H1 (cell line): Measurements from ENCODE around the gene RPN2. TPM values are rescaled to one million over a fixed set of nuclear protein-coding genes. Genes with fewer than 3 reads are reported as not detected.

Experiments used
- CTCF ChIA-PET: fragments of 300-600 bp; sonication (Branson Sonifier 250); formaldehyde crosslinking; loops from one replicate; lab custom pipeline; 2021; ENCODE audit not compliant: partially characterized antibody; lab: Charles Lee
- POLR2A ChIA-PET: fragments of 300-600 bp; sonication (Branson Sonifier 250); formaldehyde crosslinking; loops from one replicate; lab custom pipeline; 2021; ENCODE audit warnings: inconsistent platforms; ENCODE audit not compliant: partially characterized antibody; lab: Charles Lee
- DNase-seq, 2 experiments: peaks; one replicate each; pipeline versions ENCODE4 v3.0.0 to v3.0.0-alpha.2; 2010 to 2022; ENCODE audit warnings: low spot score in 2 of 2, low read depth in 1 of 2, mixed read lengths in 1 of 2
- FAIRE-seq: peaks from 2 replicates; lab custom pipeline; 2011; peaks lifted over from hg19 to GRCh38; lab: Jason Lieb, UNC
- H2AFZ ChIP-seq: 2 replicates; pipeline ENCODE4 v1.8.1; 2012; ENCODE audit warnings: low read length, inconsistent platforms
- H2AK5ac ChIP-seq: 2 replicates; pipeline ENCODE4 v1.6.1; 2013; ENCODE audit warnings: low read depth, low read length
- H2BK120ac ChIP-seq: replicated peaks from 2 replicates; pipeline ENCODE3; 2013; ENCODE audit warnings: low read depth, low read length, inconsistent platforms
- H2BK12ac ChIP-seq: 2 replicates; pipeline ENCODE4 v1.6.1; 2013; ENCODE audit warnings: low read depth, low read length
- H2BK15ac ChIP-seq: 2 replicates; pipeline ENCODE4 v1.6.1; 2013; ENCODE audit warnings: low read length
- H2BK20ac ChIP-seq: 2 replicates; pipeline ENCODE4 v1.6.1; 2013; ENCODE audit warnings: low read length
- H2BK5ac ChIP-seq: 2 replicates; pipeline ENCODE4 v1.6.1; 2013; ENCODE audit warnings: low read depth, low read length
- H3K14ac ChIP-seq: 2 replicates; pipeline ENCODE4 v1.6.1; 2013; ENCODE audit warnings: inconsistent platforms; ENCODE audit not compliant: insufficient read length
- H3K18ac ChIP-seq: 2 replicates; pipeline ENCODE4 v1.6.1; 2013; ENCODE audit warnings: low read length; ENCODE audit errors: extremely low read depth
- H3K23ac ChIP-seq: 2 replicates; pipeline ENCODE4 v1.6.1; 2013; ENCODE audit warnings: inconsistent platforms; ENCODE audit not compliant: insufficient read length
- H3K23me2 ChIP-seq: 2 replicates; pipeline ENCODE4 v1.6.1; 2013; ENCODE audit warnings: low read depth, low read length
- H3K27ac ChIP-seq: 2 replicates; pipeline ENCODE4 v1.6.1; 2011; ENCODE audit warnings: low read depth, low read length, inconsistent platforms
- H3K27me3 ChIP-seq, 4 experiments: replicated peaks in 1 of 4; 1 replicate in 1 of 4; 2 replicates in 3 of 4; pipeline versions ENCODE4 v1.6.1 to v1.8.1; 2011 to 2013; ENCODE audit warnings: low read length in 3 of 4, mild to moderate bottlenecking in 3 of 4, inconsistent platforms in 2 of 4, mixed read lengths in 2 of 4, moderate library complexity in 1 of 4; ENCODE audit not compliant: control insufficient read depth in 3 of 4, insufficient read depth in 3 of 4; ENCODE audit errors: extremely low read depth in 1 of 4
- H3K36me3 ChIP-seq, 4 experiments: 2 replicates each; pipeline versions ENCODE4 v1.6.1 to v1.8.1; 2011 to 2013; ENCODE audit warnings: mild to moderate bottlenecking in 4 of 4, low read length in 3 of 4, moderate library complexity in 2 of 4, control low read depth in 1 of 4, inconsistent platforms in 1 of 4; ENCODE audit not compliant: insufficient read depth in 4 of 4, control insufficient read depth in 2 of 4
- H3K4ac ChIP-seq: replicated peaks from 2 replicates; pipeline ENCODE3; 2013; ENCODE audit warnings: low read length, low read depth, mixed read lengths, inconsistent platforms; ENCODE audit not compliant: insufficient read length
- H3K4me1 ChIP-seq, 4 experiments: replicated peaks in 1 of 4; 1 replicate in 1 of 4; 2 replicates in 3 of 4; pipeline versions ENCODE4 v1.6.1 to v1.8.1; 2011 to 2013; ENCODE audit warnings: low read length in 3 of 4, inconsistent platforms in 2 of 4, mixed read lengths in 1 of 4; ENCODE audit not compliant: insufficient read depth in 4 of 4, control insufficient read depth in 3 of 4
- H3K4me2 ChIP-seq, 2 experiments: 2 replicates each; pipeline versions ENCODE4 v1.6.1 to v1.8.1; 2011 to 2013; ENCODE audit warnings: low read depth in 2 of 2, low read length in 2 of 2, control low read depth in 1 of 2, inconsistent platforms in 1 of 2, mild to moderate bottlenecking in 1 of 2; ENCODE audit not compliant: insufficient read depth in 1 of 2
- H3K4me3 ChIP-seq, 4 experiments: fragments of 200-600, 300-600 bp in 1 of 4; sonication (generic), shearing (Covaris generic), sonication (Bioruptor Twin) in 1 of 4; 2 replicates each; pipeline versions ENCODE4 v1.5.1 to v1.8.1; 2011 to 2016; ENCODE audit warnings: low read length in 4 of 4, low read depth in 3 of 4, control low read depth in 2 of 4, inconsistent platforms in 2 of 4, mild to moderate bottlenecking in 2 of 4, mixed read lengths in 1 of 4, moderate library complexity in 1 of 4; ENCODE audit not compliant: insufficient read depth in 2 of 4; ENCODE audit errors: extremely low read depth in 1 of 4
- H3K56ac ChIP-seq: replicated peaks from 2 replicates; pipeline ENCODE3; 2013; ENCODE audit warnings: low read depth, mild to moderate bottlenecking, mixed read lengths, low read length, inconsistent platforms; ENCODE audit not compliant: insufficient read length
- H3K79me1 ChIP-seq: 2 replicates; pipeline ENCODE4 v1.6.1; 2013; ENCODE audit warnings: low read depth, low read length, control low read depth
- H3K79me2 ChIP-seq, 2 experiments: 2 replicates each; pipeline versions ENCODE4 v1.6.1 to v1.8.1; 2012 to 2013; ENCODE audit warnings: low read length in 2 of 2, mild to moderate bottlenecking in 2 of 2, inconsistent platforms in 1 of 2; ENCODE audit not compliant: insufficient read depth in 2 of 2, control insufficient read depth in 1 of 2
- H3K9ac ChIP-seq, 4 experiments: replicated peaks in 1 of 4; 1 replicate in 1 of 4; 2 replicates in 3 of 4; pipeline versions ENCODE4 v1.6.1 to v1.8.1; 2011 to 2013; ENCODE audit warnings: low read depth in 3 of 4, low read length in 3 of 4, control low read depth in 2 of 4, mild to moderate bottlenecking in 2 of 4, moderate library complexity in 2 of 4, inconsistent platforms in 1 of 4; ENCODE audit errors: extremely low read depth in 1 of 4
- H3K9me3 ChIP-seq, 2 experiments: 2 replicates each; pipeline versions ENCODE4 v1.6.1 to v1.8.1; 2012 to 2013; ENCODE audit warnings: mild to moderate bottlenecking in 2 of 2, moderate library complexity in 2 of 2, control low read depth in 1 of 2, inconsistent platforms in 1 of 2, low read depth in 1 of 2, low read length in 1 of 2, mixed read lengths in 1 of 2; ENCODE audit not compliant: insufficient read depth in 2 of 2
- H4K20me1 ChIP-seq, 2 experiments: replicated peaks in 1 of 2; 2 replicates each; pipeline versions ENCODE3 to v1.8.1; 2011 to 2013; ENCODE audit warnings: inconsistent platforms in 2 of 2, low read length in 2 of 2, mild to moderate bottlenecking in 1 of 2; ENCODE audit not compliant: insufficient read depth in 2 of 2, control insufficient read depth in 1 of 2
- H4K5ac ChIP-seq: 2 replicates; pipeline ENCODE4 v1.6.1; 2013; ENCODE audit warnings: low read length, low read depth, mixed read lengths, inconsistent platforms; ENCODE audit not compliant: insufficient read length
- H4K8ac ChIP-seq: 2 replicates; pipeline ENCODE4 v1.8.0; 2013; ENCODE audit warnings: mild to moderate bottlenecking, moderate library complexity, low read length, inconsistent platforms; ENCODE audit not compliant: insufficient read depth; ENCODE audit errors: extremely low read depth
- H4K91ac ChIP-seq: replicated peaks from 2 replicates; pipeline ENCODE3; 2013; ENCODE audit warnings: low read length, mixed read lengths, inconsistent platforms; ENCODE audit not compliant: insufficient read length
- BACH1 ChIP-seq: IDR thresholded peaks from 2 replicates; pipeline ENCODE4 v1.6.1; 2012; ENCODE audit warnings: low read length, improper control_type of control experiment
- EP300 ChIP-seq, 2 experiments: IDR thresholded peaks; 1 replicate in 1 of 2; 2 replicates in 1 of 2; pipeline ENCODE4 v1.6.1; 2011 to 2012; ENCODE audit warnings: low read depth in 2 of 2, low read length in 2 of 2, mild to moderate bottlenecking in 2 of 2, borderline replicate concordance in 1 of 2, inconsistent platforms in 1 of 2, moderate library complexity in 1 of 2
- GTF2F1 ChIP-seq: IDR thresholded peaks from 2 replicates; pipeline ENCODE4 v1.6.1; 2012; ENCODE audit warnings: low read depth, low read length, improper control_type of control experiment, borderline replicate concordance
- KDM1A ChIP-seq: fragments of 200-600, 300-600 bp; sonication (generic); IDR thresholded peaks from 2 replicates; pipeline ENCODE4 v1.7.1; 2016; ENCODE audit warnings: mild to moderate bottlenecking, low read length, borderline replicate concordance
- KDM5A ChIP-seq: fragments of 200-600 bp; IDR thresholded peaks from 2 replicates; pipeline ENCODE4 v1.7.1; 2012; ENCODE audit warnings: mild to moderate bottlenecking, low read length, inconsistent platforms, mixed read lengths
- PHF8 ChIP-seq: fragments of 200-600 bp; sonication (generic); conservative IDR thresholded peaks from 2 replicates; pipeline ENCODE4 v1.7.1; 2012; ENCODE audit warnings: low read depth, mild to moderate bottlenecking, inconsistent platforms, low read length, moderate library complexity
- POLR2A ChIP-seq, 2 experiments: IDR thresholded peaks; 1 replicate in 1 of 2; 2 replicates in 1 of 2; pipeline ENCODE4 v1.6.1; 2011; ENCODE audit warnings: low read depth in 2 of 2, low read length in 2 of 2, mild to moderate bottlenecking in 2 of 2; ENCODE audit errors: control extremely low read depth in 1 of 2
- POU5F1 ChIP-seq: IDR thresholded peaks from 2 replicates; pipeline ENCODE4 v1.6.1; 2011; ENCODE audit warnings: low read depth, mild to moderate bottlenecking, low read length, moderate library complexity
- RBBP5 ChIP-seq: IDR thresholded peaks from 2 replicates; pipeline ENCODE4 v1.7.1; 2012; ENCODE audit warnings: low read depth, mild to moderate bottlenecking, inconsistent platforms, low read length, moderate library complexity, borderline replicate concordance
- RNF2 ChIP-seq: fragments of 200-900, 300-1000 bp; sonication (generic); IDR thresholded peaks from 2 replicates; pipeline ENCODE4 v1.7.1; 2016; ENCODE audit warnings: borderline replicate concordance, low read depth, mild to moderate bottlenecking, antibody characterized with exemption, low read length; ENCODE audit not compliant: poor library complexity, severe bottlenecking; ENCODE audit errors: missing control alignments
- SIX5 ChIP-seq: IDR thresholded peaks from 2 replicates; pipeline ENCODE4 v1.6.1; 2011; ENCODE audit warnings: mild to moderate bottlenecking, low read depth, low read length
- SRF ChIP-seq: IDR thresholded peaks from 2 replicates; pipeline ENCODE4 v1.6.1; 2011; ENCODE audit warnings: mild to moderate bottlenecking, low read depth, low read length, moderate library complexity
- TBP ChIP-seq: IDR thresholded peaks from 2 replicates; pipeline ENCODE4 v1.6.1; 2011; ENCODE audit warnings: low read depth, low read length, improper control_type of control experiment
- ZNF274 ChIP-seq: IDR thresholded peaks from 2 replicates; pipeline ENCODE4 v1.7.0; 2012; ENCODE audit warnings: low read length, borderline replicate concordance; ENCODE audit errors: extremely low read depth
- WGBS, 2 experiments: shearing (Covaris generic) in 1 of 2; methylation state at CpG; one replicate each; pipeline versions ENCODE4 v1.1.6 to v1.1.7; 2013 to 2015; ENCODE audit warnings: low lambda C conversion rate in 2 of 2, mixed read lengths in 2 of 2, inconsistent platforms in 1 of 2, low coverage in 1 of 2, missing lambda C conversion rate in 1 of 2; ENCODE audit not compliant: insufficient replicate concordance in 2 of 2, insufficient coverage in 1 of 2, insufficient read length in 1 of 2; ENCODE audit errors: extremely low coverage in 1 of 2, missing lambda C conversion rate in 1 of 2; 5-methylcytosine and 5-hydroxymethylcytosine counted together
- polyA plus RNA-seq, 7 experiments: library from polyadenylated mRNA; depleted of rRNA in 3 of 7; stranded (reverse) in 5 of 7; unstranded in 2 of 7; fragments of >200 nt in 5 of 7; fragments of 200-250 nt in 2 of 7; gene quantifications; 1 replicate in 5 of 7; 2 replicates in 1 of 7; 4 replicates in 1 of 7; pipeline versions ENCODE4 v1.2.1 to v1.2.3, GENCODE V29; 2011 to 2013; ENCODE audit warnings: missing spikeins in 2 of 7, mixed read lengths in 2 of 7
- total RNA-seq: library from RNA; stranded (reverse); fragmentation: NEBNext Ultra II Directional; extraction: Animal tissue kit (Norgen Biotek cat#: 25700); gene quantifications from 2 replicates; pipeline ENCODE4 v1.2.1, GENCODE V29; 2021

The RPN2 gene
- total and polyA plus RNA-seq, 2 of the 8 experiments (the other 6 are each of a cell fraction or from before 2014, with no cell fraction given) = 236 to 379 TPM

GRCh38 chr20:37262505-37262904 lies 83.4 kb downstream of the RPN2 start:
- no peaks in the 10 kb centered on the region for H4K20me1 ChIP-seq
- peaks cover 0 to 18% (median 5%) of the 10 kb centered on the region in 4 experiments; a peak in 6 of 7 replicates for H3K4me1 ChIP-seq
- no peaks in the 10 kb centered on the region for H3K79me1 ChIP-seq
- no peak overlapping the region for H3K56ac ChIP-seq
- no peak overlapping the region for H3K4ac ChIP-seq
- H2BK120ac ChIP-seq = no peak overlapping the region
- no peak overlapping the region for H3K27ac ChIP-seq
- no peak overlapping the region for H2AK5ac ChIP-seq
- H3K23ac ChIP-seq = no peak overlapping the region
- no peak overlapping the region for H3K4me2 ChIP-seq
- 98% methylated on average over 8 of the region's 8 CpGs; no CpG with 5 or more reads in 1 of the 2 experiments for WGBS, 2 experiments
- H3K18ac ChIP-seq = no peak overlapping the region
- H4K91ac ChIP-seq = no peak overlapping the region
- DNase-seq = no peak
- no peaks in the 10 kb centered on the region for H3K79me2 ChIP-seq
- H2BK20ac ChIP-seq = no peak overlapping the region
- H3K9me3 ChIP-seq = no peaks in the 10 kb centered on the region
- ChIA-PET POLR2A (interaction anchor here (1.2 to 2.4 kb wide), 3 partner anchors 15 to 258 kb away, joined by 3 to 4 read pairs (median 4); no protein-coding TSS in a partner anchor), CTCF (interaction anchor here (0.9 to 1.3 kb wide), 3 partner anchors 14 to 127 kb away, joined by 3 to 6 read pairs (median 4); no protein-coding TSS in a partner anchor)
- no peak overlapping the region for H3K9ac ChIP-seq
- H4K5ac ChIP-seq = no peak overlapping the region
- no peaks in the 10 kb centered on the region for H3K27me3 ChIP-seq
- no peak overlapping the region for H3K4me3 ChIP-seq
- no peak overlapping the region for H2BK5ac ChIP-seq
- H4K8ac ChIP-seq = no peak overlapping the region
- H3K14ac ChIP-seq = no peak overlapping the region
- H2BK15ac ChIP-seq = 0 out of 2 replicates have a peak overlapping the region, but pooled peaks have one; percentile 14
- FAIRE-seq = no peak
- H3K23me2 ChIP-seq = no peaks in the 10 kb centered on the region
- no peak overlapping the region for H2BK12ac ChIP-seq
- no peak overlapping the region for H2AFZ ChIP-seq
- H3K36me3 ChIP-seq = no peaks in the 10 kb centered on the region
- TF ChIP-seq EP300 (IDR thresholded peaks at IDR 0.05; ENCODE audit: borderline replicate concordance in 1 of 2, low read depth in 2 of 2, low read length in 2 of 2) (no peak), BACH1 (no peak), GTF2F1 (no peak), RBBP5 (no peak), PHF8 (no peak), POU5F1 (no peak), KDM5A (no peak), ZNF274 (no peak), KDM1A (no peak), POLR2A (IDR thresholded peaks at IDR 0.05; ENCODE audit: control extremely low read depth in 1 of 2, low read depth in 2 of 2, low read length in 2 of 2) (no peak), SIX5 (no peak), RNF2 (no peak), SRF (no peak), TBP (no peak)
